HG03520 (cell line): Measurements from ENCODE around the gene CNPPD1.

Experiments used
- ATAC-seq: cut with Tn5 transposase; IDR thresholded peaks from one replicate; pipeline ENCODE4 v1.9.1; 2021; ENCODE audit warnings: mild to moderate bottlenecking, moderate library complexity; ENCODE audit not compliant: unreplicated experiment

Gene CNPPD1

DNA sequence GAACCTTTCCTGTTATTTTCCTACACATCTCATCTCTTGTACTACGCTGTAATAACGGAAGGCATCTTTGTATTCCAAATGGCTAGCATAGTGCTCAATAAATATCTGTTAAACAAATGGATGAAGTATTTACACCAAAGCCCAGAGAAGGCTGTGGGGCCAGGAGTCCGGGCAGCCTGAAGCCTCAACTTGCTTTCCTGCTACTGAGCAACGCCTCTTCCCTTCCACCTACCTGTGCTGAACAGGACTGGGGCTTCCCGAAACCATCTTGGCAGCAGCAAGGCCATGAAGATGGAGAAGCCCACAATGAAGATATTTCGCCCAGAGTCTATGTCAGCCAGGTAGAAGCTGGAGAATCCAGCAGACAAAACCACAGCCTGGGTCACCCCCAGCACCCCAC is 13.6 kb downstream of the CNPPD1 start:
- no peak for ATAC-seq

- ATAC-seq = no peak
Measured at GRCh38 chr2:219161097-219161496, 15.6 kb downstream of the CNPPD1 start.

GRCh38 chr2:219160186-219161017 is 16.3 kb downstream of the CNPPD1 start, which contains the start of gene NHEJ1:
TSS of gene NHEJ1 (minus strand) at chr2:219160815. CDS start at chr2:219158362, 2,453 bp downstream.
- ATAC-seq = peak; percentile 80

- no peak for ATAC-seq
Measured at GRCh38 chr2:219159771-219160185, 16.9 kb downstream of the CNPPD1 start.

DNA sequence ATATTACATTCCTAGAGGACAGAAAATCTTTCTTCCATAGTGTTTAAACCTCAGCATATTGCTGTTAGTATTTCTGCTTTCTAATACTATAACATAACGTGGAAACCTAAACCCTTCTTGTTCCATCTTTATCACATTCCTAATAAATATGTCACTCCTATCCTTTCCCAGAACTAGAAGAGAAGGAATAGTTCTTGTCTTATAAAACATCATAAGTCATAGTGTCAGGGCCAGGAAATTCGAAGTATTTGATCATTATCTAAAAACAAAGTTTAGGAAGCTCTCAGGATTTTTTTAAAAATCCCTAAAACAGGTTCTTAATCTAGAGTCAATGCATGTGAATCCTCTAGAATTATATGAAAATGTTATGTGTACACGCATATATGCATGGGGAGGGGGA is 18.1 kb downstream of the CNPPD1 start:
- ATAC-seq = no peak

DNA sequence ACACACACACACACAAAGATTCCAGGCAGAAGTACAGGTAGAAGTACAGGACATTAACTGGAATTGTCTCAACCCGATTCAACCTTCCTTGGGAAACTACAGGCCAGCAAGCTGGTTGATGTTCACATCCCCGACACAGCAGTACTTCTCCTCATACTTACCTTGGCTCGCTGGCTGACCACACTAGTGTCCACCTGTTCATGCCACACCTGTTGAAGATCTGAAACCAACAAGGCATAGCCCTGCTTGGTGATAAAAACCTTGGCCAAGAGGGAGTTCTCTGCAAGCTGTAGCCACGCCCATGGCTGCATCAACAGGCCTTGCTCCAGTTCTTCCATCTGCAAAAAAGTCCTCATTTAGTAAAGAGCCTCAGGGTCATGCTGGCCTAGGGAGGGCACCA is 18.7 kb downstream of the CNPPD1 start:
- ATAC-seq = no peak

GRCh38 chr2:219157396-219157795 is 19.3 kb downstream of the CNPPD1 start:
- ATAC-seq = no peak

GRCh38 chr2:219155054-219155644 is 21.6 kb downstream of the CNPPD1 start:
- ATAC-seq = no peak

- no peak for ATAC-seq
Measured at GRCh38 chr2:219149667-219150066, 27.1 kb downstream of the CNPPD1 start.

- ATAC-seq = no peak
Measured at GRCh38 chr2:219142329-219142728, 34.4 kb downstream of the CNPPD1 start.

DNA sequence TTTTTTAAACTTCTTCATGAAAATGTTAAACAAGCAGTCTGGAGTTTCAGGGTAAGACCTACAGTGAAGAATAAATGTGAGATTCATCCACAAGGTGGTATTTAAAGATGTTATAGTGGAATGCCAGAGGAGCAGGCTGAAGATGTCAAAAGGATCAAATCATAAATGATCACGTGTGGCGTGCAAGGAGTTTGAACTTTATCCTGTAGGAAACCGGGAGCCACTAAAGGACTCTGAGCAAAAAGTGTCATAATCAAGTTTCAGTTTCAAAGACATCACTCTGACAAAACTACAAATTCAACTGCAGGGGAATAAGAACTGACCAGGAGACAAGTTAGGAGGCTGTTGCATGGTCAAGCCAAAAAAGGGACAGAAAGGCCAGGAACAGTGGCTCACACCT is 36.0 kb downstream of the CNPPD1 start:
- ATAC-seq = no peak

DNA sequence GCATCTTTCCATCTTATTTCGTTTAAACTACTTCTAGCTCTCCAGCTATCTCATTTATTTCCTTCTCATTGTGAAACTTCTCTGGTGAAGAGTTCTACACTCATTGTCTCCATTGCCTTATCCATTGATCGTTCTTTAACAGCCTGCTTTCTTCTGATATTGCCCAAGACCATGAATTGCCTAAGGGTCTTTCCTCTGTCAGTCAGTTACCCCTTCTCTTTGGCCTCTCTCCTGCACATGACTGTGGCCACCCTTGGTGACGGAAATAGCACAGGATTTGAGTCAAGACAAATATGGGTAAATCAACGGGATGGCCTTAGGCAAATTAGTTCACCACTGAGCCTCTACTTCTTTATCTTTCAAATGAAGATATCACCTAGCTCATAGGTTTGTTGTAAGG is 42.7 kb downstream of the CNPPD1 start:
- no peak for ATAC-seq

DNA sequence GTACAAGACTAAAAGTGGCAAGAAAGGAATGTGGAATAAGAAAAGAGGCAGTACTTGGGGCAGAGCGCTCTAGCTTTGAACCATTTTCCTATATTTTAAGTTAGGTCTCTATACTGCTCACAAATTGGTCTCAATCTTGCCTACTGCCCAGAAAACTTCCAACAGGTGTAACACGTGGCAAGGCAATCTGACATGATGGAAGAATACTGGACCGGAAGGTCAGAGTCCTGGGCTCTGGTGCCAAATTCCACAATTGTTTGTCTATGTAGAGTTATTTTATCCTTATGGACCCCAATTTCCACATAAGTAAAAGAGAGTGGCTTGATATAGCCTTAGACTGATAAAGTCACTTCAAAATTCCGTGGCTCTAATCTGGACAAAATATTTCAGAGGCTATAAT is 45.0 kb downstream of the CNPPD1 start:
- no peak for ATAC-seq

DNA sequence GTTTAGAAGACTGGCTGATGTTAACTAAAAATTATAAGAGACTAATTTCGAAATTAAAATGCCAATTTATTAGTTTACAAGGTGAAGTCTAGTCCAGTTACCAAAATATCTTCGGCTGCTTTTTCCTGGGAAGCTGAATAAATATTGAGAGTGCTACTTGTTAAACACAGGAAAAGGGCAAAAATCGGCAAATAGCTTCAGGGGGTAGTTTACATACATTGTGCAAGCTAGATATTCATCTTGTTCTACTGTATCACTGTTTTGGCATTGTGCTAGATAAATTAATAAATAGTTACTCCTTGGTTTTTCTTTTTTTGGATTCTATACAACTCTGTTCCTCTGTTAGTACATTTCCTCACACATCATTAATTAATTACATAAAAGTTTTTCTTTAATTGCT is 45.4 kb downstream of the CNPPD1 start:
- no peak for ATAC-seq

GRCh38 chr2:219129589-219129988 is 47.1 kb downstream of the CNPPD1 start:
- ATAC-seq = no peak

- ATAC-seq = no peak
Measured at GRCh38 chr2:219128396-219128795, 48.3 kb downstream of the CNPPD1 start.

GRCh38 chr2:219127037-219127635 is 49.6 kb downstream of the CNPPD1 start:
- no peak for ATAC-seq

GRCh38 chr2:219126555-219126954 is 50.2 kb downstream of the CNPPD1 start:
- ATAC-seq = no peak

- ATAC-seq = no peak
Measured at GRCh38 chr2:219125886-219126270, 50.8 kb downstream of the CNPPD1 start.

DNA sequence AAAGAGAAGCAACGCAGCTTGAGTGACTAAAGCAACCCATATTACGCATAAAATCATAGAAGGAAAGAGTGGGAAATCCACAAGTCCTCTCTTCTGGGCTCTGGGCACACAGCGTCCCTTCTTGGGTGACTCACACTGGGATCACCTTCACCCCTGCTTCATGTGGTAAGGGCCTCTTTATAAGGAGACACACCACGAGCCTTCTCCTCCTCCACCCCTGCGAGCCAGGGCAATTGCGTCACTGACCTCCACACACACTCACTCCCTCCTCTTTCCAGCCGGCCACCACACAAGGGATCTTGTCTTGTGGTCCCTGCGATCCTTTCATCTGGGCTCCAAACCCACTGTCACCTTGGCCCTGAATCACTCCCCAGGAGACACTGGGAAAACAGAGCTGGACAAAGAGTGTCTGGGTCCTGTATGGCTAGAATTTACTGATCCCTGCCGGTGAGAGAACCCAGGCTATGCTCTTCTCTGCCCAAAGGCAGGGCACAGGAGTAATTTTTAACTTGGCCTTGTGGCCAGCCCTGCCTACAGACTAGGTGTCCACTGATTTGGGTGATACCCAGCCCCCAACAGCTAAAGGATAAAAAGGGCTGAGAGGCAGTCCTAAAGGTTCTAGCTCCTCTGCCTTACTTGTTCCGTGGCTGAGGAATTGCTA is 51.4 kb downstream of the CNPPD1 start:
- no peak for ATAC-seq

- ATAC-seq = no peak
Measured at GRCh38 chr2:219124381-219125110, 52.2 kb downstream of the CNPPD1 start.
